Suprapubic skin (tissue), 3 donors: ENCODE results near the gene EXOSC2.
A peak's percentile ranks its signal among the peaks of the same experiment; 100 is the strongest.

ENCODE experiments used
- POLR2A ChIP-seq, 2 donors: fragments of 450-650 bp; IDR thresholded peaks; one replicate each; pipeline ENCODE4 v1.6.1; 2017; ENCODE audit warnings: antibody characterized with exemption in 2 of 2, mild to moderate bottlenecking in 2 of 2, moderate library complexity in 2 of 2
- TF ChIP-seq, protein P1 (sequence below), 2 donors: fragments of 200-600 bp in 1 of 2; fragments of 450-650 bp in 1 of 2; sonication (generic) in 1 of 2; IDR thresholded peaks; one replicate each; pipeline ENCODE4 v1.5.1; 2016 to 2019; ENCODE audit warnings: antibody characterized with exemption in 2 of 2, mild to moderate bottlenecking in 1 of 2, moderate library complexity in 1 of 2

DNA sequence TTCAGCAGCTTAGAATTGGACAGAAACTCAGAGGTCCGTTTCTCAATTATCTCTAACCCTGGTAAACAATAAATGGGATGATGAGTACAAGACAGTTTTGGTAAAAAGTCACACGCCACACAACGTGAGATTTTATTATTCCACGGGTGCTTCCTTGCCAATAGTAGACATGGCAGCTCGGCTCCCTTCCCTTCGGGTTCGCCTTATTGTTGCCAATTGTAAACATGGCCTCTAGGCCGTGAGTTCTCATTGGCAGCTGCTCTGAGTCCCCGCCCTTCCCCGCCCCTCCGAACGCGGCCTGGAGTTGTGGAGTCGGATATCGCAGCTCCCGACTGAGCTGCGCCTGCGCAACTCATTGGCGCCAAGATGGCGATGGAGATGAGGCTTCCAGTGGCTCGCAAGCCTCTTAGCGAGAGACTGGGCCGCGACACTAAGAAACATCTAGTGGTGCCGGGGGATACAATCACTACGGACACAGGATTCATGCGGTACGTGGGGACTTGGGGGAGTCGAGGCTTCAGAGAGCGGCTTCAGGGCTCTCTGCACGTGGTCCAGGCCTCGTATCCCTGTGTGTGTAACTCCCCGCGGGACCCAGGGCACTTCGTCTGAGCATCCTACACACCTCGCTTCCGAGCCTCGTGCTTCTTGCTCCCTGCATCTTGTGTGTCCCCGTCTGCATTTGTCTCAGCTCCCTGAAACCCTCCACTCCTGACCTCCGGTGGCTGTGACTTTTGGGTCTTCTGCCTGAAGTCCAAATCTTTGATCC lies at the start of gene EXOSC2:
- TF ChIP-seq, protein P1, sequence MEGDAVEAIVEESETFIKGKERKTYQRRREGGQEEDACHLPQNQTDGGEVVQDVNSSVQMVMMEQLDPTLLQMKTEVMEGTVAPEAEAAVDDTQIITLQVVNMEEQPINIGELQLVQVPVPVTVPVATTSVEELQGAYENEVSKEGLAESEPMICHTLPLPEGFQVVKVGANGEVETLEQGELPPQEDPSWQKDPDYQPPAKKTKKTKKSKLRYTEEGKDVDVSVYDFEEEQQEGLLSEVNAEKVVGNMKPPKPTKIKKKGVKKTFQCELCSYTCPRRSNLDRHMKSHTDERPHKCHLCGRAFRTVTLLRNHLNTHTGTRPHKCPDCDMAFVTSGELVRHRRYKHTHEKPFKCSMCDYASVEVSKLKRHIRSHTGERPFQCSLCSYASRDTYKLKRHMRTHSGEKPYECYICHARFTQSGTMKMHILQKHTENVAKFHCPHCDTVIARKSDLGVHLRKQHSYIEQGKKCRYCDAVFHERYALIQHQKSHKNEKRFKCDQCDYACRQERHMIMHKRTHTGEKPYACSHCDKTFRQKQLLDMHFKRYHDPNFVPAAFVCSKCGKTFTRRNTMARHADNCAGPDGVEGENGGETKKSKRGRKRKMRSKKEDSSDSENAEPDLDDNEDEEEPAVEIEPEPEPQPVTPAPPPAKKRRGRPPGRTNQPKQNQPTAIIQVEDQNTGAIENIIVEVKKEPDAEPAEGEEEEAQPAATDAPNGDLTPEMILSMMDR (IDR thresholded peaks at IDR 0.05): no peak
- peak in 1 of 2 donors; percentile 67 for TF ChIP-seq POLR2A (IDR thresholded peaks at IDR 0.05)
